RPMI7951 (cell line): ENCODE results near the gene OSMR. TPM values are rescaled to one million over a fixed set of nuclear protein-coding genes. Genes with fewer than 3 reads are reported as not detected.
"Not testable (repeated sequence)": the region's sequence is repeated elsewhere in the genome, so short reads cannot be mapped to it uniquely, and the experiment has no call there.

Source experiments
- DNase-seq: peaks from one replicate; pipeline ENCODE4 v3.0.0-alpha.2; 2012; ENCODE audit warnings: low read depth
- total RNA-seq: library from RNA; depleted of rRNA; stranded (reverse); fragments of >200 nt; shearing (Covaris generic); gene quantifications from 2 replicates; pipeline ENCODE4 v1.2.3, GENCODE V29; 2014

Gene OSMR
- total RNA-seq, 1 experiment from 2014 or later: 22.5 TPM

- DNase-seq: no peak
Observed at GRCh38 chr5:38830521-38831051, 15.2 kb upstream of the OSMR start.

GRCh38 chr5:38831117-38831516 is 14.7 kb upstream of the OSMR start:
- peak; percentile 66 for DNase-seq

- peak; percentile 49 for DNase-seq
Observed at GRCh38 chr5:38831909-38832308, 13.9 kb upstream of the OSMR start.

GRCh38 chr5:38832810-38833209 is 13.0 kb upstream of the OSMR start:
- DNase-seq: no peak

- DNase-seq: no peak
Observed at GRCh38 chr5:38835887-38836286, 9.9 kb upstream of the OSMR start.

- no peak for DNase-seq
Observed at GRCh38 chr5:38837416-38837815, 8.4 kb upstream of the OSMR start.

- DNase-seq: no peak
Observed at GRCh38 chr5:38837932-38838331, 7.9 kb upstream of the OSMR start.

GRCh38 chr5:38843665-38844064 is 2.1 kb upstream of the OSMR start:
- DNase-seq: no peak

- no peak for DNase-seq
Observed at GRCh38 chr5:38846379-38847011, 683 bp downstream of the OSMR start.

- DNase-seq: no peak
Observed at GRCh38 chr5:38847559-38848347, 1.9 kb downstream of the OSMR start.

GRCh38 chr5:38848637-38849036 is 2.8 kb downstream of the OSMR start:
- DNase-seq: no peak

GRCh38 chr5:38851640-38852039 is 5.8 kb downstream of the OSMR start:
- DNase-seq: not testable (repeated sequence)

GRCh38 chr5:38853753-38854470 is 8.1 kb downstream of the OSMR start:
- DNase-seq: peak; percentile 87

- DNase-seq: no peak
Observed at GRCh38 chr5:38854907-38855306, 9.1 kb downstream of the OSMR start.

GRCh38 chr5:38856660-38857059 is 10.8 kb downstream of the OSMR start:
- no peak for DNase-seq

- DNase-seq: no peak
Observed at GRCh38 chr5:38858839-38859238, 13.0 kb downstream of the OSMR start.

- DNase-seq: not testable (repeated sequence)
Observed at GRCh38 chr5:38861986-38862770, 16.4 kb downstream of the OSMR start.

- peak; percentile 20 for DNase-seq
Observed at GRCh38 chr5:38866362-38867031, 20.7 kb downstream of the OSMR start.

- no peak for DNase-seq
Observed at GRCh38 chr5:38867032-38867398, 21.2 kb downstream of the OSMR start.

- DNase-seq: peak; percentile 47
Observed at GRCh38 chr5:38867416-38867815, 21.6 kb downstream of the OSMR start.

GRCh38 chr5:38870595-38870994 is 24.8 kb downstream of the OSMR start:
- no peak for DNase-seq
